Measurements from ENCODE around the gene PPP3CB.

The PPP3CB gene

GRCh38 chr10:73495884-73496674 lies at the start of gene PPP3CB:
TSS of gene PPP3CB (minus strand) at chr10:73496024. CDS start at chr10:73495889, 135 bp downstream.
- DNase-seq = peak; percentile 90

DNA sequence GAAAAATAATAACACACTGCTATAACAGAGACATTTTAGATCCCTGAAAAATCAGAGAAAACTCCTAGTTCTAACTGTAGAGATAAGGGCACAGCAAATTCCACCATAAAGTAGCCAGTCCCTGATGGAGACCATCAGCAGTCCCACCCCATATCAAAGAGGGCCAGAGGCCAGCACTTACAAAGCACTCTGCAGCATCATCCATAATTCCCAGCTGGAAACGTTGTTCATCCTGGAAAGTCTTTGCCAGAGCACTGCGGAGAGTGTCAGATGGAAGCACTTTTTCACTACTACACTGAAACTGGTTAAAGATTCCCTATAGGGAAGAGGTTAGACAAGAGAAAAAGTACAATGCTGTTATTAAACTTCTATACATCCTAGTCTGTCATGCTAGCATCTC lies 49.5 kb upstream of the PPP3CB start:
- no peak for DNase-seq

- no peak for DNase-seq
Measured at GRCh38 chr10:73537709-73538108, 41.9 kb upstream of the PPP3CB start.

DNA sequence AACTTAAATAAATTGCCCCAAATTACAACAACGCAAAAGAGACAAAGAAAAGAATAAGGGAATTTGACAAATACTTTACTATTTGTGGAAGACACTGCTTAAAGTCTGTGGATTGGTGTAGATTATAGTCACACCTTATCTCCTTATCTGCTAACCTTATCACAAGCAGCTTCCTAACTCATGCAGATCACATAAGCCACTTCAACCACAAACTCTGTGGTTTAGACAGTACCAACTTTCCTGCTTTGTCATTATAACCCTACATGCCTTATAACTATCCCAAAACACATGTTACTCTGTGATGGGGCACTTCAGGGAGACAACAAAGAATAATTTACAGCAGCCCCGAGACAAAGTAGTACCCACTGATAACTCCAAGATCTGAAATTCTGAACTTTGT lies 41.5 kb upstream of the PPP3CB start:
- no peak for DNase-seq

- DNase-seq = no peak
Measured at GRCh38 chr10:73534857-73535256, 39.0 kb upstream of the PPP3CB start.

DNA sequence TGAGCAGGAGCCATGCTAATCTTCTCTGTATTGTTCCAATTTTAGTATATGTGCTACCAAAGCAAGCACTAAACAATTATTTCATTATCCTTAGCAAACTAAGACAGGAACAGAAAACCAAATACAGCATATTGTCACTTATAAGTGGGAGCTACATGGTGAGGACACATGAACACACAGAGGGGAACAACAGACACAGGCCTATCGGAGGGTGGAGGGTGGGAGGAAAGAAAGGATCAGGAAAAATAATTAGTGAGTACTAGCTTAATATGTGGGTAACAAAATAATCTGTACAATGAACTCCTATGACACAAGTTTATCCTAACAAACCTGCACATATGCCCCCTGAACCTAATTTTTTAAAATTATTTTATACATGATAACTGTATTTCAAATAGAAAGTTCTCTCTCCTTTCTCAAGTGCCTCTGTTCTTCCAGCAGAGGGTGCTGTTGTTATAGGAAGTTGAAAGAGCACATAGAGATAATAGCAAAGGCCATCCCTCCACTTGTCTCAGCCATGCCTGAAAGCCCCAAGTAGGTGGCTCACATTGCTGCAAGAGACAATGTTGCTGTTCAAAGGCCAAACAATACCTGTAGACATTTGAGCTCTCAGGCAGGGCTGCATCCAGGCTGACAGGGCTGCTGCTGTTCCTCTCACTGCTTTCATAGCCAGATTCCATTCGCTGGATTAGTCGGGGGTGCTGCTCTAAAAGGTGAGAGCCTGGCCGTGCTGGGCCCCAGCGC lies 33.4 kb upstream of the PPP3CB start:
- peak; percentile 32 for DNase-seq

DNA sequence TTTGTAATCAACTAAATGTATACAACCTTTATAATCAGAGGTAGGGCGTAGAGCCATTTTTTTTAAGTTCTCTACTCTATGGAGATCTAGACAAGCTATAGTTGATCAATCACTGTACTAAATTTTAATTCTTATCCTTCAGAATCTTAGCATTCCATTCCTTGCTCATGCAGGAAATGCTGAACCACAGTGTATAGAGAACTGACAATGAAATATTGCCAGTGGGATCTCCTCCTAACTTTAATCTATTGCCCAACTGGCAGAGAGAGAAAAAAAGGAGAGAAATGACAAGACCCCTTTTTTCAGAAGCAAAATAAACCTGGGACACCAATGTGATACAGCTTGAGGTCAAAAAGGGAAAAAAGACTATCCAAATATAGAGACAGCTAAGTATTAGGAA lies 26.4 kb upstream of the PPP3CB start:
- DNase-seq = no peak

DNA sequence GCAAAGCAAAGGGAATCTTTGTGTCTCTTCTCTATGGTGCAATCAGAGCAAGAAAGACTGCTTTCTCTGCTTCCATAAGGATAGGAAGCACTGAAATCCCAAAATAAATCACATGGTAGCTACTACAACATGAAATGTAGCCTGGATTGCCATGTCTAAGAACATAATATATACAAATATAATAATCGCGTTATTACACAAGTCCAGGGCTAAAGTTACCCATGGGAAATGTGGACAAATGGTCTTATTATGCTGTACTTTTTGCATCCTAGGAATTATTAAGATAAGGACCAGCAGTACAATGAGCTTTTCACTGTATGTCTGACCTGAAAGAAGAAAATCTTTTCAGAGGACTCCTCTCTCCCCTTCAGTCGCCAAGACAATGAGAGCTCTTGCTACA lies 23.5 kb upstream of the PPP3CB start:
- no peak for DNase-seq

DNA sequence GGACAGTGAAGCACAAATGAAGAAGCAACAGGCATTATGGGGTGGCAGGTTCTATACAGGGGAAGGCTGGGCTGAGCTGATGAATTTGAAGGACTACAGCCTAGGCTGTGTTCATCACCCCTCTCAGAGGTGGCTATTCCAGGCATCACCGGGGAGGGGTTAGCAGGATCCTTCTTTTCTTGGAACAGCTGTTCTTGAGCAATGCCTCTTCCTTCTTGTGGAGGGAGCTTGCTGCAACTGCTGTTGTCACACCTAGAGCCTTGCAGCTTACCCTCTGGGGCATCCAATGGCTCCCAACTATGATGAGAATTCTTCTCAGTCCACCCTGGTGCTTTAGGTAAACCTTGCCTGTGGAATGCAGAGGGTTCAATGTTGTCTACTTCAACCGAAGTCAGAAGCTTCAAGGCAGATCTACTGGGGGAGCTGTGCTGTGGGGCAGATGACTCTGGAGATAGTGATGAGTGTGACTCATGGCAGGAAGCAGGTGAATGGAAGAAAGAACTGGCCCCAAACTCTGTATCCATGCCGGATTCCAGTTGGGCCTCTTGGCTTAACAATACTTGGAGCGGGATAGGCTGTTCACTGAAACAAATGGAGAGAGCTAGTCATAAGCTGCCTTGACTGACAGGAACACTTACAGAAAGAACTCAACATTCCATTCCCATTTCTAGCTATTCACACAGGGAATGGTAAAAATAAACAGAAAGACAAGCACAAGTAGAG lies 21.5 kb upstream of the PPP3CB start:
- no peak for DNase-seq

DNA sequence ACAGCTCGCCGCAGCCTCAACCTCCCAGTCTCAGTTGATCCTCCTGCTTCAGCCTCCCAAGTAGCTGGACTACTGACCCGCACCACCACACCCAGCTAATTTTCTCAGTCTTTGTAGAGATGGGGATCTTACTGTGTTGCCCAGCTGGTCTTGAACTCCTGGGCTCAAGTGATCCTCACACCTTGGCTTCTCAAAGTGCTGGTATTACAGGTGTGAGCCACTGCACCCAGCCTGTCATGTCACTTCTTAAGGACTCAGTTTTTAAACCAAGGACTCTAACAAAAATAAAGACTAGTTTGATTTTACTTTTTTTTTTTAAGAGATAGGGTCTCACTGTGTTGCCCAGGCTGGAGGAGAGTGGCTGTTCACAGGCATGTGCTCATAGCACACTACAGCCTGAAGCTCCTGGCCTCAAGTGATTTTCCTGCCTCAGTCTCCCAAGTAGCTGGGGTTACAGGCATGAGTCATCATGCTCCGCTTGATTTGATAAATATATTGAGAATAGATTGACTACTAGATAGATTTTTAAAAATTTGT lies 16.5 kb upstream of the PPP3CB start:
- DNase-seq = no peak

GRCh38 chr10:73509695-73510094 lies 13.9 kb upstream of the PPP3CB start:
- no peak for DNase-seq

GRCh38 chr10:73506491-73506890 lies 10.7 kb upstream of the PPP3CB start:
- DNase-seq = no peak

- no peak for DNase-seq
Measured at GRCh38 chr10:73506074-73506473, 10.2 kb upstream of the PPP3CB start.

GRCh38 chr10:73503037-73503436 lies 7.2 kb upstream of the PPP3CB start:
- DNase-seq = no peak

DNA sequence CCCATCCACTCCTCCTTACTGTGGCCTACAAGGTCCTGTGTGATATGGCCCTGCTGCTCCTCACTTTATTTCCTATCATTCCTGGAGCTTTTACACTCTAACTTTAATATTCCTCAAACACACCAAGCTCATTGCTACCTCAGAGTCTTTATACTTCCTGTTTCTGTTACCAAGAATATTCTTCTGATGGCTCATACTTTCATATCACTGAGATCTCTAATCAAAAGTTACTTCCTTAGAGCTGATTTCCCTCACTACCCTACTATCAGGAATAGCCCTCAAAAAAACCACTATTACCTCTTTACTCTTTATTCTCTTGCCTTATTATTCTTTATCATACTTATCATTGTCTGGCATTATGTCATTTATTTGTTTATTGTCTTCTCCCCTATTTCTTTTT lies 5.8 kb upstream of the PPP3CB start:
- no peak for DNase-seq

GRCh38 chr10:73497623-73498022 lies 1.8 kb upstream of the PPP3CB start:
- DNase-seq = no peak

- DNase-seq = peak; percentile 84
Measured at GRCh38 chr10:73495226-73495883, 469 bp downstream of the PPP3CB start.

GRCh38 chr10:73494877-73495225 lies 973 bp downstream of the PPP3CB start:
- no peak for DNase-seq

GRCh38 chr10:73494213-73494612 lies 1.6 kb downstream of the PPP3CB start:
- DNase-seq = no peak

GRCh38 chr10:73493781-73494180 lies 2.0 kb downstream of the PPP3CB start:
- DNase-seq = no peak

DNA sequence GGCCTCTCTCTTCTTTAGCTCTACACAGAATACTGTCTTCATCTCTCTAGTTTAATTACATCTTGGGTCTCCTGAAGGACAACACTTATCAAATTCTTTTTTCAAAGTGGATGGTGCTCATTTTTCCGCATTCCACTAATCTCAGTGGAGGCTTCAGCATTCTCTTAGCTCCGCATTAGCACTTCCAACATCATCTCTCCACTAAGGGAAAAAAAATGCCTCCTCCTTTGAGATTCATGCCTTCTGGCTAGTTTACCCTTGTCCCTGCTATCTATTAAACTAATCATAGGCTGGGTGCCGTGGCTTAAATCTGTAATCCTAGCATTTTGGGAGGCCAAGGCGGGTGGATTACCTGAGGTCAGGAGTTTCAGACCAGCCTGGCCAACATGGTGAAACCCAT lies 9.2 kb downstream of the PPP3CB start:
- no peak for DNase-seq

- DNase-seq = no peak
Measured at GRCh38 chr10:73485320-73485719, 10.5 kb downstream of the PPP3CB start.

GRCh38 chr10:73480158-73480557 lies 15.7 kb downstream of the PPP3CB start:
- no peak for DNase-seq
